Activated T-cell treated with anti-CD3 and anti-CD28 coated beads, Interleukin-2, amount 50 U/mL, for 4 hours (primary cell): ENCODE results near the gene DUSP22. TPM values are rescaled to one million over a fixed set of nuclear protein-coding genes. Genes with fewer than 3 reads are reported as not detected.

ENCODE experiments used
- ATAC-seq, 2 donors: fragments of 200-7000 bp; cut with Tn5 transposase; one replicate each; pipeline ENCODE4 v1.10.0; 2021
- DNase-seq: peaks from one replicate; pipeline ENCODE4 v3.0.0-alpha.2; 2020
- H3K27me3 Mint-ChIP-seq: one replicate; pipeline ENCODE4 v1.8.0; 2021; ENCODE audit warnings: low read depth, mixed read lengths
- H3K36me3 Mint-ChIP-seq: one replicate; pipeline ENCODE4 v1.8.0; 2022; ENCODE audit warnings: mixed read lengths; ENCODE audit not compliant: insufficient read depth
- H3K4me1 Mint-ChIP-seq: one replicate; pipeline ENCODE4 v1.8.0; 2021; ENCODE audit warnings: low read depth, mixed read lengths
- H3K4me3 Mint-ChIP-seq: one replicate; pipeline ENCODE4 v1.8.0; 2021; ENCODE audit warnings: mild to moderate bottlenecking, moderate library complexity, mixed read lengths
- H3K9me3 Mint-ChIP-seq: one replicate; pipeline ENCODE4 v1.8.0; 2021; ENCODE audit warnings: mixed read lengths
- total RNA-seq, 3 donors: library from RNA; stranded (reverse); gene quantifications; one replicate each; pipeline ENCODE4 v1.2.1, GENCODE V29; 2021

The DUSP22 gene
- total RNA-seq, 3 donors from 2014 or later = 27.5 to 32.5 (median 30.9) TPM

- no peak for DNase-seq
- H3K4me3 Mint-ChIP-seq = no peak overlapping the region
- no peaks in the 10 kb centered on the region for H3K27me3 Mint-ChIP-seq
- ATAC-seq = no peak
- H3K36me3 Mint-ChIP-seq = peaks cover 23% of the 10 kb centered on the region
- no peaks in the 10 kb centered on the region for H3K9me3 Mint-ChIP-seq
- H3K4me1 Mint-ChIP-seq = peaks cover 5% of the 10 kb centered on the region
Observed at GRCh38 chr6:345747-346385, 53.6 kb downstream of the DUSP22 start.

- H3K4me3 Mint-ChIP-seq = no peak overlapping the region
- H3K36me3 Mint-ChIP-seq = peaks cover 25% of the 10 kb centered on the region
Observed at GRCh38 chr6:346386-347030, 54.2 kb downstream of the DUSP22 start.

GRCh38 chr6:347232-347631, 54.9 kb downstream of the DUSP22 start:
- Mint-ChIP-seq H3K27me3 (no peaks in the 10 kb centered on the region), H3K4me3 (no peak overlapping the region), H3K9me3 (no peaks in the 10 kb centered on the region), H3K4me1 (no peaks in the 10 kb centered on the region), H3K36me3 (peaks cover 27% of the 10 kb centered on the region)
- DNase-seq (no peak), ATAC-seq (no peak)

More at GRCh38 chr6:346386-347030, 54.2 kb downstream of the DUSP22 start:
- H3K27me3 Mint-ChIP-seq = no peaks in the 10 kb centered on the region
- DNase-seq (no peak), ATAC-seq (no peak)
- peaks cover 4% of the 10 kb centered on the region for H3K4me1 Mint-ChIP-seq
- no peaks in the 10 kb centered on the region for H3K9me3 Mint-ChIP-seq

- H3K9me3 Mint-ChIP-seq = no peaks in the 10 kb centered on the region
- H3K4me3 Mint-ChIP-seq = no peak overlapping the region
- no peaks in the 10 kb centered on the region for H3K4me1 Mint-ChIP-seq
- H3K27me3 Mint-ChIP-seq = no peaks in the 10 kb centered on the region
- ATAC-seq = no peak
- peaks cover 27% of the 10 kb centered on the region for H3K36me3 Mint-ChIP-seq
- no peak for DNase-seq
Observed at GRCh38 chr6:347951-348859, 55.9 kb downstream of the DUSP22 start.

- ATAC-seq = no peak
- no peak for DNase-seq
- Mint-ChIP-seq H3K4me3 (no peak overlapping the region), H3K36me3 (peaks cover 27% of the 10 kb centered on the region), H3K27me3 (no peaks in the 10 kb centered on the region), H3K4me1 (no peaks in the 10 kb centered on the region), H3K9me3 (no peaks in the 10 kb centered on the region)
Observed at GRCh38 chr6:348860-349396, 56.6 kb downstream of the DUSP22 start.

GRCh38 chr6:349491-349921, 57.2 kb downstream of the DUSP22 start:
- ATAC-seq (no peak), DNase-seq (no peak)
- Mint-ChIP-seq H3K36me3 (peaks cover 27% of the 10 kb centered on the region), H3K27me3 (no peaks in the 10 kb centered on the region), H3K4me1 (no peaks in the 10 kb centered on the region), H3K4me3 (no peak overlapping the region), H3K9me3 (no peaks in the 10 kb centered on the region)

GRCh38 chr6:350371-350770, 58.1 kb downstream of the DUSP22 start:
- no peak overlapping the region for H3K4me3 Mint-ChIP-seq

GRCh38 chr6:351011-351866, 59.0 kb downstream of the DUSP22 start:
- Mint-ChIP-seq H3K9me3 (no peaks in the 10 kb centered on the region), H3K27me3 (no peaks in the 10 kb centered on the region), H3K4me3 (no peak overlapping the region), H3K4me1 (no peaks in the 10 kb centered on the region), H3K36me3 (peaks cover 27% of the 10 kb centered on the region)
- DNase-seq = no peak
- ATAC-seq = no peak

More at GRCh38 chr6:350371-350770, 58.1 kb downstream of the DUSP22 start:
- H3K27me3 Mint-ChIP-seq = no peaks in the 10 kb centered on the region
- ATAC-seq (no peak), DNase-seq (no peak)
- peaks cover 27% of the 10 kb centered on the region for H3K36me3 Mint-ChIP-seq
- no peaks in the 10 kb centered on the region for H3K9me3 Mint-ChIP-seq
- H3K4me1 Mint-ChIP-seq = no peaks in the 10 kb centered on the region

- H3K4me1 Mint-ChIP-seq = peaks cover 3% of the 10 kb centered on the region
- H3K27me3 Mint-ChIP-seq = no peaks in the 10 kb centered on the region
- no peaks in the 10 kb centered on the region for H3K9me3 Mint-ChIP-seq
- H3K4me3 Mint-ChIP-seq = no peak overlapping the region
- ATAC-seq (no peak), DNase-seq (no peak)
- peaks cover 27% of the 10 kb centered on the region for H3K36me3 Mint-ChIP-seq
Observed at GRCh38 chr6:351867-352289, 59.6 kb downstream of the DUSP22 start.

- H3K4me1 Mint-ChIP-seq = peaks cover 8% of the 10 kb centered on the region
- no peaks in the 10 kb centered on the region for H3K9me3 Mint-ChIP-seq
- ATAC-seq (no peak), DNase-seq (no peak)
- H3K36me3 Mint-ChIP-seq = peaks cover 27% of the 10 kb centered on the region
- H3K4me3 Mint-ChIP-seq = no peak overlapping the region
- H3K27me3 Mint-ChIP-seq = no peaks in the 10 kb centered on the region
Observed at GRCh38 chr6:352474-352873, 60.2 kb downstream of the DUSP22 start.

- Mint-ChIP-seq H3K9me3 (no peaks in the 10 kb centered on the region), H3K36me3 (peaks cover 22% of the 10 kb centered on the region), H3K4me3 (no peak overlapping the region), H3K4me1 (peaks cover 8% of the 10 kb centered on the region), H3K27me3 (no peaks in the 10 kb centered on the region)
- ATAC-seq (no peak), DNase-seq (no peak)
Observed at GRCh38 chr6:352896-353470, 60.7 kb downstream of the DUSP22 start.

GRCh38 chr6:353642-354614, 61.6 kb downstream of the DUSP22 start:
- Mint-ChIP-seq H3K36me3 (peaks cover 16% of the 10 kb centered on the region), H3K27me3 (no peaks in the 10 kb centered on the region), H3K4me3 (no peak overlapping the region), H3K4me1 (peaks cover 14% of the 10 kb centered on the region), H3K9me3 (no peaks in the 10 kb centered on the region)
- ATAC-seq = no peak
- DNase-seq = no peak
